ENCODE data around the gene CTNNA3.

CTNNA3 gene

DNA sequence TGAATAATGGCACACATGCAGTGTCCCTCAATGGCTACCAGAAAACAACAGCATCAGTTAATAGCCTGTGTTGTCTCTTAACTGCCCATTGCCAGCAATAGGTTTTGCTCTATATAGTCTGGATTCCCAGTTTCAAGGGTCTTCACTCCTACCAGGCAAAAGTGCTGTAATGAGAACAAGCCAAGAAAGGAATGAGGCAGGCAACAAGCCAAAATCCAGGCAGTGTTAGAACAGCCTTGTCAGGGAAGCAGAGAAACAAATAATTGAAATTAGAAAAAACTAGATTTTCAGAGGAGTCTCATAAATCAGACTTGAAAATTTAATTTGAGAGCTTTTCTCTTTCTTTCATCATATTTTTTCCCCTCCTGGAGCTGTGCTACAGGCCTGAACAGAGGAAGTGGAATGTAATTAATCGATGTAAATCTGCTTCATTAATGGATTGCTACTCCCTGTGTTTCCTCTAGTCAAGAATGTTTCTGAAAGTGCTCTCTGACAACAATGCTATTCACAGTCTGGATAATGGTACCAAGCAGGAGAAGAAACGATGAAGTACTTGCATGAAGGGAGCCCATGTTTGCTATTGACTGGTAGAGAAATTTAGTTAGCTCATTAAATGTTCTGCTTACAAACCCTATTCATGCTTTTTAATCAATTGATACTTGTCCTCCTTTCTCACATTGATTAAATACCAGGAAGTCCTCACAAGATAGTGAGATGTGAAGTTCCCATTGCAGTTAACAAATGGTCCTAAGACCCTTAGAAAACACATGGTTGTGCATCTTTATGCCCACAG lies 972.2 kb downstream of the CTNNA3 start:
- no peak for DNase-seq

DNA sequence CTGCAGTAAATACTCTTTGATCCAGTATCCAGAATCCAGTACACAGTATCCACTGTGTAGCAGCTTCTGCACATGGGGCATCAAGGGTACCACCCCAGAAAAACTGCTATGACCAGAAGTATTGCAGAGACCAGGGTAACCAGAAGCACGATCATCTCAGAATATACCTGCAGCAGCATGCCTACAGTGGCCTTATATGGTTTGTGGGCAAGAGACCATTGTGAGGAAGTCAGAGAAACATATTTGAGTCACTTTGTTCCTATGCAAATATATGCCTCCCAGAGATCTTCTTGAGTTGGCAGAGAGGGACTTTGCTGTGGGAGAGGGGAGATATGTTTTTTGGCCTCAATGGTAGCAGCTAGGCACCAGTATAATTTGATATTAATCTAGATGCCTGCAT lies 976.5 kb downstream of the CTNNA3 start:
- DNase-seq, result no peak

DNA sequence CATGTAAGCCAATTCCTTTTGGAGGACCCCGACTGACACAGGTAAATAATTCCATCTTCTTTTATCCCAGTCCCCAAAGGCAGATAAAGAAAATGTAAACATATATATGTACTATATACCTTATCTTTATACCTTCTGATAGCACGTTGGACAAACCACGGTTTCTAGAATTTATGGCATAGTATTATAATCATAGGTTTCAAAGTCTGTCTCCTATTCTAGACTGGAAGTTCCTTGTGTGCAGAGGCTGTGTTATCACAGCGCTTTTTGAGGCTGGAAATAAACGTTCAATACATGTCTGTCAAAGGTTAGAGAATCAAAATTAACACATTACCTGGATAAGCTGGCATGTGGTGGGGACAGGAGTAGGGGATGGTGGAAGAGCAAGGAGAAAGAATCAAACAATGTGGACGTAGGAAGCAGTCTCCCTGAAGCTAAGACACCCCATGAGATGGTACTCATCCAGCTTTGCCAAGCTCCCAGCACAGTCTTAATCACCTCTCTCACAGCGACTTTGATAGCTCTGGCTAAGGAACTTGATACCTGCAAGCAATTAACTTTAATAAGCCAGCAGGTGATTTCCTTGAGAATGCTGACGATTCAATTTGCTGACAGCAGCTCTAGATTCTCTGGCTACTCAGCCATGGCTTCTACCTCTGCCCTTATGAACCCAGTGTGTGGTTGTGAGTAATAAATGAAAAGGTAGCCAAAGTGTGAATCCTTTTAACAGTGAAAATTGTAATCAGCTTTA lies 978.6 kb downstream of the CTNNA3 start:
- no peak for DNase-seq

DNA sequence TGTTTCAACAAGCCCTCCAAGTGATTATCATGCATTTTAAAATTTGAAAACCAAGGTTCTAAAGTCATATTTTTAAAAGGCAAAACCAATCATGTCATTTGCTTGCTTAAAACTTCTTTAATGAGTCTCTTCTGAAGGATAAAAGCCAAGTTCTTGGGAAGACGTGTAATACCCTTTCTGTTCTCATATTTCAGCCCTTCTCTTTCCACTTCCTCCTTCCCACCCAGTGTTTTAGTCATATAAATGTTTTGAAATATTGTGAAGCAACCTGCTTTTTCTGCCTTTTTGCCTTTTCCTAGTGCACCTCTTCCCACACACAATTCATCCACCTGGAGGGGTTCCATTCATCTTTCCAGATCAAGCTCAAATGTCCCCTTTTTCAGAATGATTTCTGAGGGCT lies 981.3 kb downstream of the CTNNA3 start:
- no peak for DNase-seq

DNA sequence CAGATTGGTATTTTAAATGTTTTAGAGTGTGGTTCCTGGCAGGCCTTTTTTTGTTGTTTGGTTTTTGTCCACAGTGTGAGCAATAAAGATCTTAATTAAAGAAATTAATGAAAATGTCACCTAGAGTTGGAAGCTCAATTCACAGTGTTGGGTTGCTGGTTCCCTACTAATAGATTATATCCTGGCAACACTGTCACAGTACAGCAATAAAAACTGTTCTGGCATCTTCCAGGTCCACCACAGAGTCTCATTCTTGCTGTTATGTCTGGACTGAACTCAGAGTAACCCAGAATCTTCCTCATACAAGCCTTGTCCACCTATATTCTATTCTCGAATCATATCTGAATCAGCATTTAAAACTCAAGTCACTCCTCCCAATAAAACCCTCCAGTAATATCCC lies 982.6 kb downstream of the CTNNA3 start:
- no peak for DNase-seq

DNA sequence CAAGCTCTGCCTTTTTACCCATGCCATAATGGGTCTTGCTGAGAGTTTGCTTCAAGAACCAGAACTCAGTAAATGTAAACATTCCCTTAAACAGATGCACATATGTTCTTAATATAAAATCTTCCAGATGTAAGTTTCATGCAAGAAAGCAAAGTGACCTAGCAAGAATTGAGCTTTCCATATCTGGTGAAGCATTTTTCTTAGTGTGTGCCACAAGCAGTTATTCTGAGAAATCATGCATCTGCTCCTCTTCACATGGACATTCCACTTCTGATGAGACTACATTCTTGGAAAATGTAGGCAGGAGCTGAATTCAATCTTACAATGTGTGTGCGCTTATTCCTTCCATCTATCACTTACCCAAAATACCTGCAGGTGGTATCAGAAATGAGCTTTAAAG lies 997.9 kb downstream of the CTNNA3 start:
- DNase-seq, result no peak

DNA sequence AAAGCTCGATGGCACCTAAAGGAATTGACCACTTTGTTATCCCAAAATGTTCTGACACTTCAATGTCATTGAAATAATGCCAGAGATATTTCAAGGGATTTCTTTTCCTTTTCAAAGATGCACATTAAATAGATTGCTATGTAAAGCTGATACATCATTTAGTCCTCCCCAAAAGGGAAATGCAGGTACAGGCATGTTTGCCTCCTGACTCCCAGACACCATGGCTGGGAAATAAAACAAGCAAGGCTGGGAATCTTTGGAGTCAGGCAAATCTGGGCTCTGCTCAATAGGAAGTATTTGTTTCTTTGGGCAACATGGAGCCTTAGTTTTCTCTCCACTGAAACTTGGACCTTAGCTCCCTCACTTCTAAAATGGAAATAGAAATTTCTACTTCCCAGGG lies 1000.9 kb downstream of the CTNNA3 start:
- no peak for DNase-seq

DNA sequence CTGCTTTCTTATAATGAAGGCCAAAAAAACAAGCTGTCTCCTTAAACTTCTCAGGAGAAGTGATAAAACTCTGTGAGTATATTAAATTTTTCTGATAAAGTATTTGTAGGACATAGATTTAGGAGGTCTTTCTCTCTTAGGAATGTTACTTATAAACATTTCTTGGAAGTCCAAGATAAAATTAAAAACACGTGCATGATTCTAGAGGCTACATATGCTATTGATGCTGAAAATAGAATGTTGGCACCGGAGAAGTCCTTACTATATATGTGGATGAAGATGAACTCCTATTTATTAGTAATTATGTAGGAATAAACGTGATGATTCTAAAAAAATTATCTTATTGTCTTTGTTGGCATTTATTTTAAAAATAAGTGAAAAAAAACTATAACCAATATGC lies 1011.4 kb downstream of the CTNNA3 start:
- DNase-seq, result no peak

DNA sequence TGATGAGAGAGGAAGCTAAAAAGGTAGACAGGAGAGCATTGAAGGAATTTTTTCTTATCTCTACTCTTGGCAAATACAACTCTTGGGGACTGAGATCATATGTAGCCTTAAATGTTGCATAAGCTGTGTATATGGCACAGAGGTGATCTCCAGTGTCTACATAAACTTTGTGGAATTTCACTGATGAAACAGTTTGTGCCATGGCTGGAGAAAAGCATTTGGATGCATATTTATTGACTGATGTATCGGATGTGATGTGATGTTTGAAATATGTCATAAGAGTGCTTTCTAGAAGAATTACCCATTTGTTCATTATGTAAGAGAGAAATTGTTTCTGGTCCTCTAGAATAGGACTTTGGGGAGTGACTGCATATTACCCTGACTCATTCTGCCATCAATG lies 1015.1 kb downstream of the CTNNA3 start:
- DNase-seq, result no peak

DNA sequence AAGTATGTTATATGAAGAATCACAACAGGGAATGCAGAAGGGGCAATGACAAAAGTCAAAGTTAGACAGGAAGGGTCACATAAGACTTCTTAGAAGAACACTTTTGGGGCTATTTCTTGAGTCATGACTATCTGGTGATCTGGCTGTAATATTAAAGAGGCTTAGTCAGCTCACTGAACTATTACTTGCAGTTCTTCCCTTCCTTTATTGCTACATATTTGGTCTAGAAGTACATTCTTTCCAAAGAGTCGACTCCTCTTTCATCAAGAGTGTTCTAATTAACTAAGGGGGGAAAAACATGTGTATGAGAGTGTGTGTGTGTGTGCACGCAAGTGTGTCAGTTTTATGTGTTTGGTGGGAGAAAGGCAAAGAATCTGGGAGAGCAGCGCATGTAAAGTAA lies 1017.5 kb downstream of the CTNNA3 start:
- no peak for DNase-seq

DNA sequence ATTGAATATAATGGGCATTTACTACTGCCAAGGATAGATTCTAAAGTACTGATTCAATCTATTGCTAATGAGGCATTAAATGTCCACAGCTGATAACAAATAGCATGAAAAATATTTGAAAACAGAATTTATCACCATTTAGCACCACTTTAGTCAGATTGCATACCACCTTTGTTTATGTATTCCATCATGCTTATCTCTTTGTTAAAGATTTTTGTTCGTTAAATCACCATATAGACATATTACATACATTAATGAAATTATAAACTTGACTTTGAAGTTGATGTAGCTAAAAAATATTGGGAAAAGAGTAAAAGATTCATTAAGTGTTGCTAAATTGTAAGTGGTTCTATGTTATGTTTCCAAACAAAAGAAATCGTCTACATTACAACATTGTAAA lies 1022.9 kb downstream of the CTNNA3 start:
- DNase-seq, result no peak

DNA sequence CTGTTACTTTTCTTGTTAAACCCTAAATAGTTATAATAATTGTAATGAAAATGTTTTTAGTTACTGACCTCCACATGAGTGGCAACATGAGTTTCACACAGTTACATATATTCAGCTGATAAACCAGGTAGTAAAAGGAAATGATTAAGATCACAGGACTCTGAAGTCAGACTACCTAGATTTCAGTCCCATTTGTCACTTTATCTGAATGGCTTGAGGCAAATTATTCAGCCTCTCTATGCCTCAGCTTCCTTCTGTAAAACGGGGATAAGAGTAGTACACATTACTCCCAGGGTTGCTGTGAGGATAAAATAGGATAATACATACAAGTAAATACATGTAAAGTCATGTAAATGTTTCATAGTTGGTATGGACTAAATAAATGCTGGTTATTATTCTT lies 1024.4 kb downstream of the CTNNA3 start:
- no peak for DNase-seq

DNA sequence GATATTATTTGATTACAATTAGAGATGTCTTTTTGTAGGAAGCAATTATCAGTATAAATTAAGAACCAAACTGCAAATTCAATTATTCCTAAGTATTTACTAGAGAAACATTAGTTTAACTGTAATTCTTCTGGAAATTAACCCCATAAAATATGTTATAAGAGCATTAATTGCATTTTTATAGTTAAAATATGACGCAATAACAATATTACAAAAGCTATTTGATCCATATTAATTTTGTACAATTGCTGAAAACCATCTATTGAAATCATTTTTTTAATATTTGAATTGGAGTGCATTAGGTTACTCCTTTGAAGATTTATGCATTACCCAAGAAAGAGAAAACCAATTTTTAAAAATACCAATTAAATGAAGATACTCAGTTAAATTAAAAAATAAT lies 1024.9 kb downstream of the CTNNA3 start:
- no peak for DNase-seq

DNA sequence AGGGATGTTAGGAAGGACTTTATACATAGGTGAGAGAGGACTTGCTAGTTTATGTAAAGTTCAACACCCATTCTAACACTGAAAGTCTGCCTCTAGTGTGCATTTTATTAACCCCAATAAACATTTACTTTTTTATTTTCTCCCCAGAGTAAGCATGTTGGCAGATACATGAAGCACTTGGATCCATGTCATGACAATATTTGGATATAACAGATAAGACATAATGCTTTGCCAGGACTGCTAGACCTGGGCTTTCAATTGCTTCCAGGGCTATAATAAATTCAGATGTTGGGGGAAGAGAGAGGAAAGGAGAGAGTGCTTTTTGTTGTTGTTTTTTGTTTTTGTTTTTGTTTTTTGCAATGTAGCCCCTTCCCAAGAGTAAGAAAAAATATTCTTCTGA lies 1039.5 kb downstream of the CTNNA3 start:
- no peak for DNase-seq

DNA sequence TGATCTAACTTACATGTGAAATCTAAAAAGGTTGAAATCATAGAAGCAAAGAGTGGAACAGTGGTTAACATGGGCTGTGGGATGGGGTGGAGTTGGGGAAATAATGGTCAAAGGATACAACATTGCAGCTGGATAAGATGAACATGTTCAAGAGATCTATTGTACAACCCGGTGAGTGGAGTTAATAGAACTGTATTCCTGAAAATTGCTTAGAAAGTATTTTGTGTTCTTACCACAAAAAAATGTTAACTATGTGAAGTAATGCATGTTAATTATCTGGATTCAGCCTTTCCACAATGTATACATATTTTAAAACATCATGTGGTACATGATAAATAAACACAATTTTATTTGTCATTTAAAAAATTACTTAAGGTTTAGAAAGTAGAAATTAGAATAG lies 1041.1 kb downstream of the CTNNA3 start:
- no peak for DNase-seq

DNA sequence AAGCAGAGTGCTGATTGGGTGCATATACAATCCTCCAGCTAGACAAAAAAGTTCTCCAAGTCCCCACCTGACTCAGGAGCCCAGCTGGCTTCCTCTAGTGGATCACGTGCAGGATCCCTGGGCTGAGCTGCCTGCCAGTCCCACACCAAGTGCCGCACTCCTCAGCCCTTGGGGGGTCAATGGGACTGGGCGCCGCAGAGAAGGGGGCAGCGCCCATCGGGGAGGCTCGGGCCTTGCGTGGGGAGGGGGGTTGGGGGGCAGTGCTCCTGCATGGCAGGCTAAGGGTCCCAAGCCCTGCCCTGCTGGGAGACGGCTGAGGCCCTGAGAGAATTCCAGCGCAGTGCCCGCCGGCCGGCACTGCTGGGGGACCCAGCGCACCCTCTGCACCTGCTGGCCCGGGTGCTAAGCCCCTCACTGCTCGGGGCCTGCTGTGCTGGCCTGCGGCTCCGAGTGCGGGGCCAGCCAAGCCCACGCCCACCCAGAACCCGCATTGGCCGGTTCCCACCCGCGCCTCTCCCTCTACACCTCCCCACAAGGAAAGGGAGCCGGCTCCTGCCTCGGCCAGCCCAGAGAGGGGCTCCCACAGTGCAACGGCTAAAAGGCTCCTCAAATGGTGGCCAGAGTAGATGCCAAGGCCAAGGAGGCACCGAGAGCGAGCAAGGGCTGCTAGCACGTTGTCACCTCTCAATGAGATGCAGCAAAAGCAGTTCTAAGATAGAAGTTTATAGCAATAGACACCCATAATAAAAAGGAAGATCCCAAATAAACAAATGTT lies 1044.5 kb downstream of the CTNNA3 start:
- no peak for DNase-seq

DNA sequence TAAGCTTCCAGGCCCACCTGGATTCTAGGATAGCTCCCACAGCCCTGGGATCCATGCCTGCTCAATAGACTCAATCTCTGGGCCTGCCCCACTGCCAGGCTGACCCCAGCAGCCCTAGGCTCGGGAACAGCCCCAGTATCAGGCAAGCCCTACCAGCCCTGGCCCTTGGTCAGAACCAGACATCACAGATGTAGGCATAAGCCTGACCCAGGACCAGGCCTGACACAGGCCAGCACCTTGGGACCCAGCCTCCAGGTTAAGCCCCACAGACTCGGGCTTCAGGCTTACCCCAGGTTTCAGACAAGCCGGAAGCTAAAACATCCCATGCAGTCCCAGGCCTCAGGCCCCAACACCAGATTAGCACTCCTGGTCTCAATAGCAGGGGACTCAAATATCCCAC lies 1046.4 kb downstream of the CTNNA3 start:
- no peak for DNase-seq

DNA sequence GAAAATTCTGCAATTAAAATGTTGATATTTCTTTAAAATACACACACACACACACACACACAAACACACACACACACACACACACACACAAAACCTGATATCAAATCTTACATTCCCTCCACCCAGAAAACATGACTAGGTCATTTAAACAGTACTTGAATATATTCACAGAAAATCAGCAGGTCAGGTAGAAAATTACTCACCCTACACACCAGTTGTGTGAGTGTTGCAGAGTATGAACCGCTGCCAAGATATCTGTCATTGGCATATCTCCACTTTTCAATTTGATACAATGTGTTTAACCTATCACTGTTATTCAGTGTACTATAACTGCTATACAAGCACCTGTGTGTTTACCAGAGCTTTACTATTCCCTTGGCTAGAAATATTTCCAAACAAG lies 1053.8 kb downstream of the CTNNA3 start:
- no peak for DNase-seq

DNA sequence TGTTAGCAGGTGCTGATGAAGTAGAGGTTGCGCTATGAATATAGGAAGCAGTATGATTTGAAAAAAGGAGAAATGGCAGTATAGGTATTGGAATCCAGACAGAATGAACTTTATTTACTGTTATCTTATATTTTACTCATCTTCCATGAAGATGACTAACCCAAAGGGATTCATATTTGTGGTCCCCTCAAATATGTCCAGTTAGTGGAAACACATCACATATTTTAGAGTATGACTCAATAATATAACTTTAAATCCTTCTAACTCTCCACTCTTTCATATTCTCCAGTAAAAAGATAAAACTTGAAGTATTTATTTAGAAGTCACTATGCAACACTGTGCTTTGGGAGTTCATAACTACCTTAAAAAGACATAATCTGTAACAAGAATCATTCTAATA lies 1056.6 kb downstream of the CTNNA3 start:
- DNase-seq, result no peak

DNA sequence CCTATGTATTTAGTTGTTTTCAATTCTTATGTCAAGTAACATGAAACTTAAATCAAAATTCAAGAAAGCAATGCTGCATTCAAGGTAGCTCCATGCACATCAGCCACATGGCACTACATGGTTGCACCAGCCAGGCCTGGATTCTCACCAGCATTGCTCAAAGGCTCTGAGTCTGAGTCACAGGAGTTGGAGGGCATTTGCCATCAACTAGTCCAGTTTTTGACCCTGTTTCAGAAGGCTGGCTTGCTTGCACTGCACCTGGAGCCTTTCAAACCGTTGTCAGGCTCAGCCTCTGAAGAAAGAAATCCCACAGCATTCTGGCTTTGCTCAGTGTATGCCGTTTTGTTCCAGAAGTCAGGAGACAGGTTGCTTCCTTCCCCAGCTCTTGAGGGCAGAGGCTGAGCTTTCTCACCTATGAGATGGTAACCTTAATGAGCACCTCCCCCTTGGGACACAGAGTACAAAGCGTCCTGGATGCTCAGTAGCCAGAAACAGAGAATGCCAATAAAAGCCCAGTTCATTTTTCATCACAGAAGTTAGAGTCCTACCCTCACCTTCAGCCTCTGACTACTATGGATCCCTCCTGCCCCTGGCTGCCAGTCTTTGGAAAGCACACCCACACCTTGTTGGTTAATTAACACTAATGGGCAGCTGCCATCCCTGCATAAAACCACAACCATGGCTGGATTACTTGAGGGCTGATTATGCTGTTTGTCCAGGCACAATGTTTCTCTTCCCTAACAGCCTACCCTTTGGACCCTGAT lies 1058.5 kb downstream of the CTNNA3 start:
- no peak for DNase-seq

DNA sequence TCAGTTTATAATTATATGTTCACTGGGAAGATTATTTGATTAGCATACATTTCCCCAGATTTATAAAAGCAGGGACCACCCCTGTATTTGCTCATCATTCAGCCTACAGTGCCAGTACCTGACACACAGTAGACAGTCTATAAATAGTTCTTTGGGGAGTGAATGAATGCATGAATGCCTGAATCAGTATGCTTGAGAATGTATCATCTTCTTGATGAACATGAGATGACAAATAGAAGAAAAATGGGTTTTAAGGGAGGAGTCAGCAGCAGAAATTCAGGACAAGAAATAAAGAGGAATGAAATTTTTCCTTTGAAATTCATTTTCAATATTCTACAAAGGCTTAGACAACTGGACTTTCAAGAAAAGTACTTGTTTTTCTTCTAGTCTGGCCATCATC lies 1066.0 kb downstream of the CTNNA3 start:
- no peak for DNase-seq

DNA sequence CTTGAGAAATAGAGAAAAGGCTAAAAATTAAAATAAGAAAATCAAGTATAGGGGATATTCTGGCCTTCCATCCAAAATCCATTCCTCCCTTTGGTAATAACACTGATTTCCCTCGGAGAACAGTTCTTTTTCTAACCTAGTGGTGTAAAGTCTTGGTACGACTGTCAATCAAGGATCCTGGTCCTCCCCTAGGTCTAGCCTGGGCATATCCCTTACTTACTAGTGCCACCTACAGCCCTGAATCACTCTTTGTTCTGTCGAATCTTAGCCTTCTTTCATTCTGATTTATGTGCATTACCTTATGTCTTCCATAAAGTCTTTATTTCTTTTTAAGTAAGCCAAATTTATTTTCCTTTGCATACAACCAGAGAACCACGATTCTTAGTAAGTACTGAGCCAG lies 1068.8 kb downstream of the CTNNA3 start:
- DNase-seq, result no peak

All from femur (tissue), 1 donor.